BJ (cell line): ENCODE results near the gene WNT16. TPM values are rescaled to one million over a fixed set of nuclear protein-coding genes. Genes with fewer than 3 reads are reported as not detected.
"Not testable (repeated sequence)": the region's sequence is repeated elsewhere in the genome, so short reads cannot be mapped to it uniquely, and the experiment has no call there.

Experiments used
- CTCF ChIA-PET: fragments of 350-600 bp; formaldehyde crosslinking; extraction: SDS; loops from one replicate; lab custom pipeline; 2021; ENCODE audit warnings: antibody characterized with exemption, inconsistent platforms; lab: Yijun Ruan, JAX
- POLR2A ChIA-PET: fragments of 300-600 bp; sonication (Branson Sonifier 250); formaldehyde crosslinking; extraction: SDS; loops from one replicate; lab custom pipeline; 2021; ENCODE audit warnings: antibody characterized with exemption; lab: Charles Lee
- DNase-seq: peaks from one replicate; pipeline ENCODE4 v3.0.0-alpha.2; 2011; ENCODE audit warnings: low read depth
- H3K27me3 ChIP-seq: 2 replicates; pipeline ENCODE4 v1.6.0; 2011; ENCODE audit warnings: low read length; ENCODE audit not compliant: control insufficient read depth, insufficient read depth
- H3K36me3 ChIP-seq: 2 replicates; pipeline ENCODE4 v1.5.1; 2011; ENCODE audit warnings: low read length; ENCODE audit not compliant: control insufficient read depth, insufficient read depth
- H3K4me3 ChIP-seq: 2 replicates; pipeline ENCODE4 v1.5.1; 2011; ENCODE audit warnings: low read depth, mild to moderate bottlenecking, control low read depth, low read length
- CTCF ChIP-seq: IDR thresholded peaks from 2 replicates; pipeline ENCODE4 v1.5.1; 2011; ENCODE audit warnings: low read depth, mild to moderate bottlenecking, control low read depth, inconsistent platforms, low read length, moderate library complexity; ENCODE audit not compliant: insufficient read depth
- polyA plus RNA-seq: library from polyadenylated mRNA; depleted of rRNA; stranded (reverse); fragments of >200 nt; gene quantifications from 2 replicates; pipeline ENCODE4 v1.2.3, GENCODE V29; 2011

The WNT16 gene
- polyA plus RNA-seq, 1 experiment, result 0.02 TPM

GRCh38 chr7:121285066-121285667 is 43.6 kb upstream of the WNT16 start:
- ChIA-PET POLR2A (no interaction called here), CTCF (no interaction called here)
- H3K36me3 ChIP-seq, result no peaks in the 10 kb centered on the region; the same call in 1 of the 2 replicates
- H3K27me3 ChIP-seq, result no peaks in the 10 kb centered on the region
- no peak for TF ChIP-seq CTCF
- DNase-seq, result no peak
- H3K4me3 ChIP-seq, result no peak overlapping the region

- ChIA-PET POLR2A (no interaction called here), CTCF (no interaction called here)
- no peak for DNase-seq
- Histone ChIP-seq H3K36me3 (no peaks in the 10 kb centered on the region), H3K27me3 (no peaks in the 10 kb centered on the region), H3K4me3 (no peak overlapping the region)
- no peak for TF ChIP-seq CTCF
Observed at GRCh38 chr7:121286186-121286585, 42.6 kb upstream of the WNT16 start.

- DNase-seq, result no peak
- POLR2A ChIA-PET, result no interaction called here
Observed at GRCh38 chr7:121286742-121287734, 41.8 kb upstream of the WNT16 start.

GRCh38 chr7:121288894-121289293 is 39.9 kb upstream of the WNT16 start:
- DNase-seq, result no peak
- Histone ChIP-seq H3K4me3 (no peak overlapping the region), H3K36me3 (no peaks in the 10 kb centered on the region), H3K27me3 (no peaks in the 10 kb centered on the region)
- TF ChIP-seq CTCF, result no peak
- CTCF ChIA-PET, result no interaction called here
- POLR2A ChIA-PET, result no interaction called here

More at GRCh38 chr7:121286742-121287734, 41.8 kb upstream of the WNT16 start:
- Histone ChIP-seq H3K27me3 (no peaks in the 10 kb centered on the region), H3K36me3 (no peaks in the 10 kb centered on the region), H3K4me3 (no peak overlapping the region)
- CTCF ChIA-PET, result interaction anchor here (0.6 kb wide), 2 partner anchors 64 to 121 kb away, joined by 3 read pairs; no protein-coding TSS in a partner anchor
- no peak for TF ChIP-seq CTCF

- CTCF ChIA-PET, result interaction anchor here (0.7 kb wide), 1 partner anchor 35 kb away, joined by 3 read pairs; no protein-coding TSS in a partner anchor
- H3K36me3 ChIP-seq, H3K27me3 ChIP-seq, POLR2A ChIA-PET, H3K4me3 ChIP-seq, DNase-seq: not testable (repeated sequence)
Observed at GRCh38 chr7:121289930-121290329, 38.9 kb upstream of the WNT16 start.
